Measurements from ENCODE around the gene PKNOX2. TPM values are rescaled to one million over a fixed set of nuclear protein-coding genes. Genes with fewer than 3 reads are reported as not detected.

The PKNOX2 gene
- total and polyA plus RNA-seq, 10 of the 15 experiments (the other 5 are each of a cell fraction or from before 2014, with no cell fraction given): not detected

DNA sequence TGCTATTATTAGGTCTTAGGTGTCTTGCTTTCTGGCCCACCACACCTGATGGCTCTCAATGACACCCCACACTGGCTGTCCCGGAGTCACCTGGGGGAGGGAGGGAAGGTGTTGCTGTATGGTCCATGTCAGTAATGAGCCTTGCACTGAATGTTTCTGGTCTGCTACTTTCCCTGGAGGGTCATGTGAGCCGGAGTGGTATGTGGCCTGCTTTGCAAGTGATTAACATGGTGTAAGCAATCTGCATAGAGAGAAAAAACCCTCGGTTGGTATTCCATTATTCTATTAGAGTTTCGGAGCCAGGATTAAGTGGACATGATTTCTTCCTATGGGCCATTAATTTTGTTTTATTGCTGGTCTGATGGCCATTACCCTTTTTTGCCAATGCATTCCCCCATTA is 63.9 kb downstream of the PKNOX2 start:
- FAIRE-seq: no peak
- intact Hi-C loops (cut with micrococcal nuclease; ENCODE audit: unreplicated experiment) (no loop called here), in situ Hi-C loops (cut with MboI) (no loop called here)
- Histone ChIP-seq H3K27me3 (replicated peaks in 1 of 2; ENCODE audit: control insufficient read depth in 2 of 2, insufficient read depth in 2 of 2, low read length in 1 of 2) (no peaks in the 10 kb centered on the region; a peak in 1 of 4 replicates), H3K9ac (ENCODE audit: control insufficient read depth, insufficient read depth, low read length) (no peak overlapping the region), H4K20me1 (ENCODE audit: control insufficient read depth, insufficient read depth) (no peaks in the 10 kb centered on the region), H3K4me3 (no peak overlapping the region), H3K27ac (ENCODE audit: control insufficient read depth, insufficient read depth) (no peak overlapping the region), H3K4me2 (ENCODE audit: control insufficient read depth, insufficient read depth) (no peak overlapping the region), H3K79me2 (ENCODE audit: control insufficient read depth, insufficient read depth, low read length) (no peaks in the 10 kb centered on the region), H3K36me3 (ENCODE audit: control insufficient read depth in 2 of 2, insufficient read depth in 2 of 2, low read length in 1 of 2) (no peaks in the 10 kb centered on the region), H3K4me1 (ENCODE audit: control insufficient read depth, insufficient read depth, low read length) (no peaks in the 10 kb centered on the region), H3K9me3 (replicated peaks; ENCODE audit: control insufficient read depth, insufficient read depth, low read length) (no peaks in the 10 kb centered on the region), H2AFZ (ENCODE audit: control insufficient read depth, low read depth, low read length) (no peak overlapping the region)
- POLR2A ChIA-PET: no interaction called here
- BruUV-seq (replicated peaks): no TSS peak
- 10% methylated on average over 4 of the region's 4 CpGs for WGBS (ENCODE audit: insufficient coverage, insufficient replicate concordance, low lambda C conversion rate, missing lambda C conversion rate)
- SMC1A ChIA-PET (ENCODE audit: uncharacterized antibody, unreplicated experiment): no interaction called here
- CTCF ChIA-PET: no interaction called here
- no peak for ATAC-seq
- TF ChIP-seq BCL11A (IDR thresholded peaks at IDR 0.05; ENCODE audit: low read depth, low read length): no peak
- no peak for TF ChIP-seq ZNF384 (IDR thresholded peaks at IDR 0.05; ENCODE audit: borderline replicate concordance, low read depth, low read length)
- no peak for TF ChIP-seq ATF7 (IDR thresholded peaks at IDR 0.05; ENCODE audit: low read depth)
- no peak for TF ChIP-seq NR2F1 (conservative IDR thresholded peaks at IDR 0.05)
- TF ChIP-seq RUNX3 (IDR thresholded peaks at IDR 0.05; ENCODE audit: low read length): no peak
- RAD21 ChIA-PET (ENCODE audit: unreplicated experiment): no interaction called here
- DNase-seq (ENCODE audit: low read depth, low spot score): no peak

DNA sequence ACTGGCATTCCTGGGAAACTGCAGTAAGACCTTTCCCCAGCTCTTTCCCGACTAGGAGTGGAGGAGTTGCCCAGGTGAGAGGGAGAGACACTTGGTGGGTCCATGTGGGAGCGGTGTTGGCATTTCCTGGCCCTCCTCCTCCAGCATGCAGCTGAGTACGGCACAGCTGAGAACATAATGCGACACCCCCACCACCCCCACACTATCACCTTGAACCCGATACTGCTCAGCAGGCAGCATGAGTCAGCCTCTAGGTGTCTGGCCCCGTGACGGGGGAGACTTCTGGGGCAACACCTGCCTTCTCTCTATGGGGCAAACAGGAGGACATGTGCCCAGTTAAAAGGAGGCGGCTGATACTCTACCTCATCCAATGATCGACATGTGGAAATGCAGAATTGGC is 64.4 kb downstream of the PKNOX2 start:
- Histone ChIP-seq H3K9ac (ENCODE audit: control insufficient read depth, insufficient read depth, low read length) (no peak overlapping the region), H3K4me1 (ENCODE audit: control insufficient read depth, insufficient read depth, low read length) (no peaks in the 10 kb centered on the region), H3K79me2 (ENCODE audit: control insufficient read depth, insufficient read depth, low read length) (no peaks in the 10 kb centered on the region), H3K36me3 (ENCODE audit: control insufficient read depth in 2 of 2, insufficient read depth in 2 of 2, low read length in 1 of 2) (no peaks in the 10 kb centered on the region), H2AFZ (ENCODE audit: control insufficient read depth, low read depth, low read length) (no peak overlapping the region), H3K4me3 (no peak overlapping the region), H3K4me2 (ENCODE audit: control insufficient read depth, insufficient read depth) (no peak overlapping the region), H3K27ac (ENCODE audit: control insufficient read depth, insufficient read depth) (no peak overlapping the region), H3K27me3 (replicated peaks in 1 of 2; ENCODE audit: control insufficient read depth in 2 of 2, insufficient read depth in 2 of 2, low read length in 1 of 2) (peaks cover 0 to 2% of the 10 kb centered on the region in 2 experiments; a peak in 1 of 4 replicates), H3K9me3 (replicated peaks; ENCODE audit: control insufficient read depth, insufficient read depth, low read length) (no peaks in the 10 kb centered on the region), H4K20me1 (ENCODE audit: control insufficient read depth, insufficient read depth) (no peaks in the 10 kb centered on the region)
- DNase-seq (ENCODE audit: low read depth, low spot score) (no peak), ATAC-seq (no peak), FAIRE-seq (no peak)
- in situ Hi-C loops (cut with MboI) (no loop called here), intact Hi-C loops (cut with micrococcal nuclease; ENCODE audit: unreplicated experiment) (no loop called here)
- BruUV-seq (replicated peaks): no TSS peak
- POLR2A ChIA-PET: no interaction called here
- SMC1A ChIA-PET (ENCODE audit: uncharacterized antibody, unreplicated experiment): no interaction called here
- WGBS (ENCODE audit: insufficient coverage, insufficient replicate concordance, low lambda C conversion rate, missing lambda C conversion rate): 24% methylated on average over 9 of the region's 9 CpGs
- CTCF ChIA-PET: no interaction called here
- RAD21 ChIA-PET (ENCODE audit: unreplicated experiment): no interaction called here
- TF ChIP-seq POLR2AphosphoS5 (IDR thresholded peaks at IDR 0.05; ENCODE audit: low read length): no peak
- TF ChIP-seq, protein P1, sequence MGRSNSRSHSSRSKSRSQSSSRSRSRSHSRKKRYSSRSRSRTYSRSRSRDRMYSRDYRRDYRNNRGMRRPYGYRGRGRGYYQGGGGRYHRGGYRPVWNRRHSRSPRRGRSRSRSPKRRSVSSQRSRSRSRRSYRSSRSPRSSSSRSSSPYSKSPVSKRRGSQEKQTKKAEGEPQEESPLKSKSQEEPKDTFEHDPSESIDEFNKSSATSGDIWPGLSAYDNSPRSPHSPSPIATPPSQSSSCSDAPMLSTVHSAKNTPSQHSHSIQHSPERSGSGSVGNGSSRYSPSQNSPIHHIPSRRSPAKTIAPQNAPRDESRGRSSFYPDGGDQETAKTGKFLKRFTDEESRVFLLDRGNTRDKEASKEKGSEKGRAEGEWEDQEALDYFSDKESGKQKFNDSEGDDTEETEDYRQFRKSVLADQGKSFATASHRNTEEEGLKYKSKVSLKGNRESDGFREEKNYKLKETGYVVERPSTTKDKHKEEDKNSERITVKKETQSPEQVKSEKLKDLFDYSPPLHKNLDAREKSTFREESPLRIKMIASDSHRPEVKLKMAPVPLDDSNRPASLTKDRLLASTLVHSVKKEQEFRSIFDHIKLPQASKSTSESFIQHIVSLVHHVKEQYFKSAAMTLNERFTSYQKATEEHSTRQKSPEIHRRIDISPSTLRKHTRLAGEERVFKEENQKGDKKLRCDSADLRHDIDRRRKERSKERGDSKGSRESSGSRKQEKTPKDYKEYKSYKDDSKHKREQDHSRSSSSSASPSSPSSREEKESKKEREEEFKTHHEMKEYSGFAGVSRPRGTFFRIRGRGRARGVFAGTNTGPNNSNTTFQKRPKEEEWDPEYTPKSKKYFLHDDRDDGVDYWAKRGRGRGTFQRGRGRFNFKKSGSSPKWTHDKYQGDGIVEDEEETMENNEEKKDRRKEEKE (IDR thresholded peaks at IDR 0.05): no peak
- TF ChIP-seq, protein P2, sequence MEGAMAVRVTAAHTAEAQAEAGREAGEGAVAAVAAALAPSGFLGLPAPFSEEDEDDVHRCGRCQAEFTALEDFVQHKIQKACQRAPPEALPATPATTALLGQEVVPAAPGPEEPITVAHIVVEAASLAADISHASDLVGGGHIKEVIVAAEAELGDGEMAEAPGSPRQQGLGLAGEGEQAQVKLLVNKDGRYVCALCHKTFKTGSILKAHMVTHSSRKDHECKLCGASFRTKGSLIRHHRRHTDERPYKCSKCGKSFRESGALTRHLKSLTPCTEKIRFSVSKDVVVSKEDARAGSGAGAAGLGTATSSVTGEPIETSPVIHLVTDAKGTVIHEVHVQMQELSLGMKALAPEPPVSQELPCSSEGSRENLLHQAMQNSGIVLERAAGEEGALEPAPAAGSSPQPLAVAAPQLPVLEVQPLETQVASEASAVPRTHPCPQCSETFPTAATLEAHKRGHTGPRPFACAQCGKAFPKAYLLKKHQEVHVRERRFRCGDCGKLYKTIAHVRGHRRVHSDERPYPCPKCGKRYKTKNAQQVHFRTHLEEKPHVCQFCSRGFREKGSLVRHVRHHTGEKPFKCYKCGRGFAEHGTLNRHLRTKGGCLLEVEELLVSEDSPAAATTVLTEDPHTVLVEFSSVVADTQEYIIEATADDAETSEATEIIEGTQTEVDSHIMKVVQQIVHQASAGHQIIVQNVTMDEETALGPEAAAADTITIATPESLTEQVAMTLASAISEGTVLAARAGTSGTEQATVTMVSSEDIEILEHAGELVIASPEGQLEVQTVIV (IDR thresholded peaks at IDR 0.05; ENCODE audit: borderline replicate concordance, partially characterized antibody): no peak
- TF ChIP-seq RBBP5 (conservative IDR thresholded peaks at IDR 0.05): no peak
- no peak for TF ChIP-seq BCL11A (IDR thresholded peaks at IDR 0.05; ENCODE audit: low read depth, low read length)
- TF ChIP-seq, protein P3, sequence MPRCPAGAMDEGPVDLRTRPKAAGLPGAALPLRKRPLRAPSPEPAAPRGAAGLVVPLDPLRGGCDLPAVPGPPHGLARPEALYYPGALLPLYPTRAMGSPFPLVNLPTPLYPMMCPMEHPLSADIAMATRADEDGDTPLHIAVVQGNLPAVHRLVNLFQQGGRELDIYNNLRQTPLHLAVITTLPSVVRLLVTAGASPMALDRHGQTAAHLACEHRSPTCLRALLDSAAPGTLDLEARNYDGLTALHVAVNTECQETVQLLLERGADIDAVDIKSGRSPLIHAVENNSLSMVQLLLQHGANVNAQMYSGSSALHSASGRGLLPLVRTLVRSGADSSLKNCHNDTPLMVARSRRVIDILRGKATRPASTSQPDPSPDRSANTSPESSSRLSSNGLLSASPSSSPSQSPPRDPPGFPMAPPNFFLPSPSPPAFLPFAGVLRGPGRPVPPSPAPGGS (IDR thresholded peaks at IDR 0.05; ENCODE audit: borderline replicate concordance, insufficient read depth, low read depth, low read length, poor library complexity, severe bottlenecking): no peak

Data from GM12878 (cell line).